HL-60 (cell line): ENCODE results near the gene MDN1.

Experiments
- DNase-seq, 2 experiments: peaks; one replicate each; pipeline ENCODE4 v3.0.0-alpha.2; 2010 to 2020; ENCODE audit warnings: low read depth in 1 of 2, low spot score in 1 of 2
- H3K27ac ChIP-seq: fragments of 250-450 bp; sonication (Bioruptor Pico); replicated peaks from 2 replicates; pipeline ENCODE4 v1.5.1; 2020; ENCODE audit warnings: mild to moderate bottlenecking, moderate library complexity
- H3K27me3 ChIP-seq: fragments of 250-450 bp; sonication (Bioruptor Pico); 2 replicates; pipeline ENCODE4 v1.5.1; 2021; ENCODE audit warnings: mild to moderate bottlenecking, moderate library complexity; ENCODE audit not compliant: insufficient read depth, poor library complexity, severe bottlenecking
- H3K4me3 ChIP-seq: replicated peaks from 2 replicates; pipeline ENCODE4 v1.5.1; 2011; ENCODE audit warnings: mild to moderate bottlenecking, control low read depth, low read length; ENCODE audit not compliant: insufficient read depth
- GABPA ChIP-seq: IDR thresholded peaks from 2 replicates; pipeline ENCODE4 v1.6.1; 2012; ENCODE audit warnings: low read depth
- POLR2AphosphoS5 ChIP-seq: IDR thresholded peaks from 2 replicates; pipeline ENCODE4 v1.6.1; 2012; ENCODE audit warnings: low read depth
- SPI1 ChIP-seq: IDR thresholded peaks from 2 replicates; pipeline ENCODE4 v1.6.1; 2012; ENCODE audit warnings: low read depth, mild to moderate bottlenecking, borderline replicate concordance
- TF ChIP-seq, protein P1 (sequence below): IDR thresholded peaks from one replicate; pipeline ENCODE4 v1.5.1; 2011; ENCODE audit warnings: low read length, control low read depth, inconsistent platforms; ENCODE audit not compliant: insufficient read depth
- TF ChIP-seq, protein P2 (sequence below): IDR thresholded peaks from 2 replicates; pipeline ENCODE4 v1.6.1; 2012; ENCODE audit warnings: low read depth; ENCODE audit not compliant: insufficient replicate concordance

The MDN1 gene

DNA sequence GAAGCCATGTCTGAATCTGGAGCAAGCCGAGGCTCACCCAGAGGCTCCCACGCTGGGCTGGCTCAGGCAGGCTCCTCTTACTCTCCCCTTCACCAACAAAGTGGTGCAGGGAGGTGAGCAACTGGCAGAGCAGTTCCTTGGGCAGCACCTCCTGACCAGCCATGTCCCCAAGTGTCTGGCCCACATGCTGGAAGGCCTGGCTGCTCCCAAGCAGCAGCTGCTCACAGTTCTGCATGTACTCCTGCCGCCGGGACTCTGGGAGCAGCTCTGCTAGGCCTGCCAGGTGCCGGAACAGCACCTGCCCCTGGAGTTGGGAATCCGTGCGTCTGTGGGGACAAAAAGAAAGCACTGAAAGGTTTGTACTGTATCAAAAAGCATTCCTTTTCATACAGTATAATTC is 123.9 kb downstream of the MDN1 start:
- no peak for TF ChIP-seq GABPA
- TF ChIP-seq SPI1 = no peak
- no peak for TF ChIP-seq POLR2AphosphoS5
- TF ChIP-seq, protein P1, sequence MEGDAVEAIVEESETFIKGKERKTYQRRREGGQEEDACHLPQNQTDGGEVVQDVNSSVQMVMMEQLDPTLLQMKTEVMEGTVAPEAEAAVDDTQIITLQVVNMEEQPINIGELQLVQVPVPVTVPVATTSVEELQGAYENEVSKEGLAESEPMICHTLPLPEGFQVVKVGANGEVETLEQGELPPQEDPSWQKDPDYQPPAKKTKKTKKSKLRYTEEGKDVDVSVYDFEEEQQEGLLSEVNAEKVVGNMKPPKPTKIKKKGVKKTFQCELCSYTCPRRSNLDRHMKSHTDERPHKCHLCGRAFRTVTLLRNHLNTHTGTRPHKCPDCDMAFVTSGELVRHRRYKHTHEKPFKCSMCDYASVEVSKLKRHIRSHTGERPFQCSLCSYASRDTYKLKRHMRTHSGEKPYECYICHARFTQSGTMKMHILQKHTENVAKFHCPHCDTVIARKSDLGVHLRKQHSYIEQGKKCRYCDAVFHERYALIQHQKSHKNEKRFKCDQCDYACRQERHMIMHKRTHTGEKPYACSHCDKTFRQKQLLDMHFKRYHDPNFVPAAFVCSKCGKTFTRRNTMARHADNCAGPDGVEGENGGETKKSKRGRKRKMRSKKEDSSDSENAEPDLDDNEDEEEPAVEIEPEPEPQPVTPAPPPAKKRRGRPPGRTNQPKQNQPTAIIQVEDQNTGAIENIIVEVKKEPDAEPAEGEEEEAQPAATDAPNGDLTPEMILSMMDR = no peak
- TF ChIP-seq, protein P2, sequence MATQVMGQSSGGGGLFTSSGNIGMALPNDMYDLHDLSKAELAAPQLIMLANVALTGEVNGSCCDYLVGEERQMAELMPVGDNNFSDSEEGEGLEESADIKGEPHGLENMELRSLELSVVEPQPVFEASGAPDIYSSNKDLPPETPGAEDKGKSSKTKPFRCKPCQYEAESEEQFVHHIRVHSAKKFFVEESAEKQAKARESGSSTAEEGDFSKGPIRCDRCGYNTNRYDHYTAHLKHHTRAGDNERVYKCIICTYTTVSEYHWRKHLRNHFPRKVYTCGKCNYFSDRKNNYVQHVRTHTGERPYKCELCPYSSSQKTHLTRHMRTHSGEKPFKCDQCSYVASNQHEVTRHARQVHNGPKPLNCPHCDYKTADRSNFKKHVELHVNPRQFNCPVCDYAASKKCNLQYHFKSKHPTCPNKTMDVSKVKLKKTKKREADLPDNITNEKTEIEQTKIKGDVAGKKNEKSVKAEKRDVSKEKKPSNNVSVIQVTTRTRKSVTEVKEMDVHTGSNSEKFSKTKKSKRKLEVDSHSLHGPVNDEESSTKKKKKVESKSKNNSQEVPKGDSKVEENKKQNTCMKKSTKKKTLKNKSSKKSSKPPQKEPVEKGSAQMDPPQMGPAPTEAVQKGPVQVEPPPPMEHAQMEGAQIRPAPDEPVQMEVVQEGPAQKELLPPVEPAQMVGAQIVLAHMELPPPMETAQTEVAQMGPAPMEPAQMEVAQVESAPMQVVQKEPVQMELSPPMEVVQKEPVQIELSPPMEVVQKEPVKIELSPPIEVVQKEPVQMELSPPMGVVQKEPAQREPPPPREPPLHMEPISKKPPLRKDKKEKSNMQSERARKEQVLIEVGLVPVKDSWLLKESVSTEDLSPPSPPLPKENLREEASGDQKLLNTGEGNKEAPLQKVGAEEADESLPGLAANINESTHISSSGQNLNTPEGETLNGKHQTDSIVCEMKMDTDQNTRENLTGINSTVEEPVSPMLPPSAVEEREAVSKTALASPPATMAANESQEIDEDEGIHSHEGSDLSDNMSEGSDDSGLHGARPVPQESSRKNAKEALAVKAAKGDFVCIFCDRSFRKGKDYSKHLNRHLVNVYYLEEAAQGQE = no peak
- no peaks in the 10 kb centered on the region for H3K27me3 ChIP-seq
- H3K4me3 ChIP-seq = no peak overlapping the region
- DNase-seq = no peak
- H3K27ac ChIP-seq = no peak overlapping the region

DNA sequence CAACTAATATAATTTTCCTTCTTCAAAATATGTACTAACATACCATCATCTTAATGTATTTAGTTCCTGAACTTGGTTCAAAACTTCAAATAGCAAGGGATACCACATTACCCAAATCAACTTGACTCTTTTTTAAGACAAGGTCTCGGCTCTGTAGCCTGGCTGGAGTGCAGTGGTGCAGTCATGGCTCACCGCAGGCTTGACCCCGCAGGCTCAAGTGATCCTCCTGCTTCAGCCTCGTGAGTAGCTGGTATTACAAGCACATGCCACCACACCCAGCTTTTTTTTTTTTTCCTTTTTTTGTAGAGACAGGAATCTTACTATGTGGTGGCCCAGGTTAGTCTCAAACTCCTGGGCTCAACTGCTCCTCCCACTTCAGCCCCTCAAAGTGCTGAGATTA is 125.2 kb downstream of the MDN1 start:
- Histone ChIP-seq H3K4me3 (no peak overlapping the region), H3K27ac (no peak overlapping the region), H3K27me3 (no peaks in the 10 kb centered on the region)
- TF ChIP-seq, protein P1 = no peak
- TF ChIP-seq SPI1 = no peak
- no peak for TF ChIP-seq POLR2AphosphoS5
- TF ChIP-seq, protein P2 = no peak
- TF ChIP-seq GABPA = no peak
- DNase-seq = no peak

DNA sequence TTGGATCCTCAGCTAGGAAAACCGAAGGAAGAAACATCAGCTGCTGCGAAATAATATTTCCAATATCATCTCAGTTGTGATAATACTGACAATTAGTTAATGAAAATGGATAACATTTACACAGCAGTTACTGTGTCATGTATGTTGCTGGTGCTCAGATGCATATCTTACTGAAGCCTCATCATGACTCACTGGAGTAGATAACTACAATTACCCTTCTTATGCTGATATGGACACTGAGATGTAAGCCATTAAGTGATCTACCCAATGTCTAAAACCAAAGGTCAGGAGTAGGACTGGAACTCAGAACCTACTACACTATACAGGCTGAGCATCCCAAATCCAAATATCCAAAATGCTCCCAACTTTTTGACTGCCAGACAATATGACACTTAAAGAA is 126.4 kb downstream of the MDN1 start:
- Histone ChIP-seq H3K27me3 (no peaks in the 10 kb centered on the region), H3K27ac (no peak overlapping the region), H3K4me3 (no peak overlapping the region)
- TF ChIP-seq GABPA (no peak), POLR2AphosphoS5 (no peak), SPI1 (no peak)
- TF ChIP-seq, protein P2 = no peak
- TF ChIP-seq, protein P1 = no peak
- no peak for DNase-seq
